Stomach (tissue), 9 donors: Measurements from ENCODE around the gene PRKCE. TPM values are rescaled to one million over a fixed set of nuclear protein-coding genes. Genes with fewer than 3 reads are reported as not detected.
A peak's percentile ranks its signal among the peaks of the same experiment; 100 is the strongest.

ENCODE experiments used
- DNase-seq, 2 donors: peaks; one replicate each; pipeline versions ENCODE4 v3.0.0 to v3.0.0-alpha.2; 2013 to 2019
- H3K27ac ChIP-seq, 5 donors: fragments of 200-600 bp in 4 of 5; sonication (generic) in 4 of 5; one replicate each; pipeline ENCODE4 v1.5.1; 2013 to 2019; ENCODE audit warnings: mild to moderate bottlenecking in 1 of 5, moderate library complexity in 1 of 5
- H3K27me3 ChIP-seq, 3 donors: fragments of 200-600 bp; sonication (generic); one replicate each; pipeline ENCODE4 v1.5.1; 2017 to 2019; ENCODE audit warnings: mixed run types in 1 of 3
- H3K36me3 ChIP-seq, 4 donors: fragments of 200-600 bp; sonication (generic); 1 replicate in 3 of 4; 2 replicates in 1 of 4; pipeline ENCODE4 v1.5.1; 2016 to 2019
- H3K4me1 ChIP-seq, 4 donors: fragments of 200-600 bp; sonication (generic); one replicate each; pipeline ENCODE4 v1.5.1; 2016 to 2019
- H3K4me3 ChIP-seq, 4 donors: fragments of 200-600 bp; sonication (generic) in 3 of 4; one replicate each; pipeline ENCODE4 v1.5.1; 2016 to 2019; ENCODE audit warnings: mild to moderate bottlenecking in 1 of 4
- H3K9me3 ChIP-seq, 4 donors: fragments of 200-600 bp; sonication (generic); one replicate each; pipeline ENCODE4 v1.5.1; 2016 to 2019
- CTCF ChIP-seq, 7 experiments: fragments of 450-650 bp in 4 of 7; fragments of 200-600 bp in 3 of 7; sonication (generic) in 3 of 7; IDR thresholded peaks; one replicate each; pipeline ENCODE4 v1.5.1; 2016 to 2019; ENCODE audit warnings: antibody characterized with exemption in 7 of 7, control low read depth in 2 of 7, mild to moderate bottlenecking in 1 of 7
- EP300 ChIP-seq: sonication (generic); formaldehyde crosslinking; IDR thresholded peaks from one replicate; pipeline ENCODE4 v1.6.1; 2017; ENCODE audit warnings: antibody characterized with exemption
- POLR2A ChIP-seq, 4 donors: fragments of 450-650 bp; IDR thresholded peaks; one replicate each; pipeline ENCODE4 v1.6.1; 2016; ENCODE audit warnings: antibody characterized with exemption in 4 of 4, control low read depth in 2 of 4, mild to moderate bottlenecking in 1 of 4, moderate library complexity in 1 of 4
- POLR2AphosphoS5 ChIP-seq, 3 donors: sonication (generic); formaldehyde crosslinking; IDR thresholded peaks; one replicate each; pipeline ENCODE4 v1.6.1; 2016; ENCODE audit warnings: antibody characterized with exemption in 3 of 3
- WGBS, 5 donors: extraction: QIAGEN DNeasy Blood & Tissue Kit in 3 of 5; methylation state at CpG; one replicate each; pipeline versions ENCODE4 v1.1.5 to v1.1.7; 2013 to 2018; 5-methylcytosine and 5-hydroxymethylcytosine counted together
- intact Hi-C: fragments of 100-400 bp; cut with DNase I; formaldehyde crosslinking; loops from one replicate; pipeline ENCODE4 v1.15.1; 2023; ENCODE audit warnings: low total_unique reads
- polyA plus RNA-seq, 3 donors: library from polyadenylated mRNA; stranded (reverse); fragments of 200-250 nt; gene quantifications; one replicate each; pipeline ENCODE4 v1.2.3, GENCODE V29; 2013
- total RNA-seq, 5 donors: library from RNA; depleted of rRNA; stranded (reverse); fragments of >200 nt; gene quantifications; one replicate each; pipeline versions ENCODE4 v1.1.0 to v1.2.3, GENCODE V29; 2014 to 2016
- donor health status: healthy with polysubstance abuse.
- donor health status: Bipolar disorder and iron deficiency.
- donor health status: healthy.

The PRKCE gene
- total and polyA plus RNA-seq, 8 donors = 2.0 to 92.0 (median 10.0) TPM

GRCh38 chr2:45818591-45818990 lies 167.1 kb downstream of the PRKCE start:
- H3K36me3 ChIP-seq = no peaks in the 10 kb centered on the region
- DNase-seq = no peak
- no peak for TF ChIP-seq POLR2AphosphoS5 (IDR thresholded peaks at IDR 0.05)
- peaks cover 46 to 98% (median 70%) of the 10 kb centered on the region in 4 donors for H3K4me1 ChIP-seq
- no peaks in the 10 kb centered on the region for H3K9me3 ChIP-seq
- H3K4me3 ChIP-seq = no peak overlapping the region
- H3K27ac ChIP-seq = peak overlapping the region in 1 of 5 donors; percentile 82
- WGBS, 5 donors = 49 to 66% (median 59%) methylated on average over 5 of the region's 5 CpGs
- H3K27me3 ChIP-seq = no peaks in the 10 kb centered on the region
- intact Hi-C loops = no loop called here

- no peak for DNase-seq
- TF ChIP-seq POLR2AphosphoS5 (IDR thresholded peaks at IDR 0.05) = no peak
- TF ChIP-seq EP300 = no peak
- TF ChIP-seq CTCF (IDR thresholded peaks at IDR 0.05) = no peak
- Histone ChIP-seq H3K27me3 (no peaks in the 10 kb centered on the region), H3K4me1 (peaks cover 59 to 100% (median 76%) of the 10 kb centered on the region in 4 donors), H3K36me3 (no peaks in the 10 kb centered on the region), H3K4me3 (no peak overlapping the region), H3K27ac (peak overlapping the region in 1 of 5 donors; percentile 5), H3K9me3 (no peaks in the 10 kb centered on the region)
- WGBS, 5 donors = 91 to 96% (median 93%) methylated on average over 7 of the region's 7 CpGs
- intact Hi-C loops = no loop called here
Measured at GRCh38 chr2:45820048-45820447, 168.6 kb downstream of the PRKCE start.

- Histone ChIP-seq H3K4me1 (peaks cover 44 to 98% (median 66%) of the 10 kb centered on the region in 4 donors), H3K27ac (peak overlapping the region; percentile 77 to 89 (median 79))
- intact Hi-C loops = no loop called here
Measured at GRCh38 chr2:45821558-45822271, 170.2 kb downstream of the PRKCE start.

GRCh38 chr2:45822272-45822630 lies 170.8 kb downstream of the PRKCE start:
- no peaks in the 10 kb centered on the region for H3K9me3 ChIP-seq
- H3K27ac ChIP-seq = peak overlapping the region; percentile 77 to 89 (median 79)
- H3K4me1 ChIP-seq = peaks cover 42 to 98% (median 65%) of the 10 kb centered on the region in 4 donors
- TF ChIP-seq EP300 (no peak), POLR2A (IDR thresholded peaks at IDR 0.05) (no peak), POLR2AphosphoS5 (IDR thresholded peaks at IDR 0.05) (no peak), CTCF (IDR thresholded peaks at IDR 0.05) (no peak)
- no peaks in the 10 kb centered on the region for H3K27me3 ChIP-seq
- no peaks in the 10 kb centered on the region for H3K36me3 ChIP-seq
- no peak overlapping the region for H3K4me3 ChIP-seq
- intact Hi-C loops = no loop called here
- WGBS, 5 donors = 32 to 50% (median 36%) methylated on average over 5 of the region's 5 CpGs
- DNase-seq = no peak

More at GRCh38 chr2:45821558-45822271, 170.2 kb downstream of the PRKCE start:
- Histone ChIP-seq H3K4me3 (no peak overlapping the region), H3K36me3 (no peaks in the 10 kb centered on the region), H3K27me3 (no peaks in the 10 kb centered on the region), H3K9me3 (no peaks in the 10 kb centered on the region)
- DNase-seq = peak; percentile 89 to 92
- no peak for TF ChIP-seq EP300
- TF ChIP-seq POLR2AphosphoS5 (IDR thresholded peaks at IDR 0.05) = peak; percentile 26 to 78 (median 59)
- WGBS, 5 donors = 40 to 56% (median 54%) methylated on average over 9 of the region's 9 CpGs

GRCh38 chr2:45823723-45824206 lies 172.3 kb downstream of the PRKCE start:
- Histone ChIP-seq H3K36me3 (no peaks in the 10 kb centered on the region), H3K27me3 (no peaks in the 10 kb centered on the region), H3K27ac (peak overlapping the region; percentile 67 to 83 (median 78)), H3K9me3 (no peaks in the 10 kb centered on the region), H3K4me3 (no peak overlapping the region), H3K4me1 (peaks cover 42 to 86% (median 54%) of the 10 kb centered on the region in 4 donors)
- TF ChIP-seq CTCF (IDR thresholded peaks at IDR 0.05) = no peak
- TF ChIP-seq POLR2AphosphoS5 (IDR thresholded peaks at IDR 0.05) = peak; percentile 83 to 88 (median 87)
- no peak for TF ChIP-seq POLR2A (IDR thresholded peaks at IDR 0.05)
- no peak for TF ChIP-seq EP300
- peak; percentile 71 to 93 for DNase-seq
- 20 to 59% (median 43%) methylated on average over 2 to 4 of the region's 4 CpGs for WGBS, 5 donors
- intact Hi-C loops = no loop called here
